Heart left ventricle (tissue), 13 donors: ENCODE data around the gene ANKRD40.

ENCODE experiments used
- CTCF ChIP-seq, 12 donors: fragments of 200-600 bp; sonication (generic) in 4 of 12; IDR thresholded peaks; one replicate each; pipeline versions ENCODE4 v1.5.0 to v1.8.0; 2018 to 2022; ENCODE audit warnings: antibody characterized with exemption in 12 of 12, mild to moderate bottlenecking in 5 of 12
- POLR2A ChIP-seq, 2 donors: fragments of 450-650 bp; IDR thresholded peaks; one replicate each; pipeline ENCODE4 v1.6.1; 2017; ENCODE audit warnings: antibody characterized with exemption in 2 of 2, mild to moderate bottlenecking in 2 of 2, moderate library complexity in 2 of 2
- donor health status: ischemic (EF 13 %, LVEDD 7.1; RV severe dilation, severe dysfunction).
- donor health status: DM: no; HTN: yes; CAD: no.
- donor health status: DM: no; HTN: no; CAD: no.
- donor health status: ischemic (EF 25% LVEDD 6.9; RV normal size, moderate dysfunction).
- donor health status: ischemic (EF 25% LVEDD 5.7; RV mildly dilated, moderate dysfunction).
- donor health status: ischemic (EF 35%, LVEDD 5.7; RV mildly dilated, moderate dysfunction).
- donor health status: nonischemic (EF 11% LVEDD 7.7; RV severe dilation, severe dysfunction).
- donor health status: DM: yes; HTN: yes; CAD: no.
- donor health status: PGD.
- donor health status: ischemic (EF 29% LVEDD 5.4; RV normal size, mild dysfunction).
- donor health status: nonischemic (EF 23%, LVEDD 6.1; RV moderate dilation, normal function).

GRCh38 chr17:50686494-50687199, 21.1 kb downstream of the ANKRD40 start:
- TF ChIP-seq CTCF (IDR thresholded peaks at IDR 0.05) = no peak
- TF ChIP-seq POLR2A (IDR thresholded peaks at IDR 0.05) = no peak
